ENCODE measurements around the gene SCN1A.
"Not testable (repeated sequence)": the region's sequence is repeated elsewhere in the genome, so short reads cannot be mapped to it uniquely, and the experiment has no call there.

The SCN1A gene

DNA sequence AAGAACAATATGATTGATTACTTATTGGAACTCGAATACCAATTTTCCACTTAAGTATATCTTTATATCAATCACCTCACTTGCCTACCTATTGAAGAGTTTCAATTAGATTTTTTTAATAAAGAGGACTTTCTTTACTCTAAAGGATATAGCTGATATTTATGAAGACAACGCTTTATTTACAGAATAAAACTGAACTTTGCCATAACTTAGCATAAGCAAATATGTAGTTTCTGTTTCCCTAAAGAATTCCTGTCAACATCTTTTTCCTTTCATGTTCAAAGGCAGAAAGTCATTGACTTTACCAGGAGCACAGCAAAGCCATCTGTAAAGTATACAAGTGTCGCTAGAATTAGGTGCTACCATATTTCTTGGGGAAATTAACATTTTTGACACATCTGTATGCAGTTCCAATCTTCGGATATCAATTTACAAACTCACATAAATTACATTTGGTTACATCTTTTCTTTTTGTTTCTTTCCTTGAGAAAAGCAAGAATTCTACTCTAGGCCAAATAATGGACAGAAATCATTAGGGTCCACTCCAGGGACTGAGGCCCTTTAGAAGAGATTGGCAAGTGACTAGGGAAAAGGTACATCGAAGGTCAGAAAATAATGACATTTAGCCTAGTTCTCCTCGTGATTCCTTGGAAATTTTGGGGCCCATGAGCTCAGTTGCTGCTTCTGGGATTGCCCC lies 7.5 kb upstream of the SCN1A start:
- DNase-seq = no peak

DNA sequence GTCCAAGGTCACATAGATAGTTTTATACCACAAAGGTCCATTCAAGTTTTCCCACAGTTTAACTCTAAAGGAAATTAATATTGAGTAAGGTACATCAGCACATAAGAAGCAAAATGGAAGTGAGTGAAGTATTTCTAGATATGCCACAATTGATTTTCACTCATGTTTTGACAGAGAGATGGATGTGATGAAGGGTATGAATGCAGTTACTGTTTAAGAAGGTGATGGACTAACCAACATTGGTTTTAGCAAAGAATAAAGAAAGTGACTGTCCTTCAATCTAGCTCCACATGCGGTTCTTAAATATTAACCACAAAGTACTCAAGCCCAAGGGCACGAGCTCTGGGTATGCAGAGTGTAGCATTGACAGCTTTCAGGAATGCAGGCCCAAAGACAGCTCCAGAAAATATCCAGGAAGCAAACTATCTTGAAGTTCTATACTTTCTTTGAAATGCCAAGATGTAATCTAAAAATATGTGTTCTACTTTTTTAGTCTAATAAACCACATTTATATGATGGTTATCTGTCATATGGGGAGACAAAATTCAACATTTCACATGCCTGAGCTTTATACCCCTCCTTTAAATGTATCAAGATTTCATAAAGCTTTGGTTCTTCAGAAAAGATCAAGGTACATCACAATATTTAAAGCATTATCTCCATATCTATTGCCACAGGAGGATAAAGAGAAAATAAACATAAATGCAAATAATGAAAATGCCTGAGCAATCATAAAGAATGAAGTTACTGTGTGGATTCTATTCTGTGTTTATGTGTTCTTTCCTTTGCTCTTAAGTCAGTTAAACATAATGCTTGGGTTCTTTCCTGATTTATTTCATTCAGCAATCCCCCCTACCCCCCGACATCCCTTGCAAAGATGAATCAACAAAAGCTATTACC lies 6.7 kb upstream of the SCN1A start:
- DNase-seq = no peak

DNA sequence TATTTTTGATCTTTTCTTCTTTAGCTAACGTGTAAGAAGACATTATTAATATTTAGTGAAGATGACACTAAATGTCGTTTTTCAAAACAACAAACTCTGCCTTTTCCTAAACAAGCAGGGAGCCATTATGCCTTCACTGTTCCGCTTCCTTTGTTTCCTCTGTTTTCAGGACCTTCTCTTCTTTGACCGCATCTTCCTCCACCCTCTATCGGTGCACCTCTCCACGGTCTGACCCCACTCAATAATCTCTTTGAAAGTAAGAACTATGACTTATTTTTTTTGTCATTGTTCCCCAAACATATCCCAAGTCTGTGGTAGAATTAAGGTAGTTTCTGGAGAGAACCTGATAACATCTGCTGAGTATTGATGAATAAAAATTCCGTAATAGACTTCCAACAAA lies 5.8 kb upstream of the SCN1A start:
- no peak for DNase-seq

DNA sequence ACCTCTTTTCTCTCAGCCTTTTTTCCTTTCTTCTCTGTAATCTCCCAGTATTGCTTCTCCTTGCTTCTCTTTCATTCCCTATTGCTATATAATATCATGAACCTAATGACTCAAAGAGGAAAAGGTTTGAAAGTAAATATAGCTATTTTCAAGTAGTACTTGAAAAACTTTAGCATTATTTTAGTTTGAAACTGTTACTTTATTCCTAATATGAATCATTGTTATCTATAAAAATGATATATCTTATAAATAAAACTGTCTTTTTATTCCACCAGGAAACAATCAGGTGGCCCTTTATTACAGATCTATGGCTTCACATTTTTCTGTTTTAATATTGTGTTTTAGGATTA lies 311 bp upstream of the SCN1A start:
- DNase-seq = no peak

DNA sequence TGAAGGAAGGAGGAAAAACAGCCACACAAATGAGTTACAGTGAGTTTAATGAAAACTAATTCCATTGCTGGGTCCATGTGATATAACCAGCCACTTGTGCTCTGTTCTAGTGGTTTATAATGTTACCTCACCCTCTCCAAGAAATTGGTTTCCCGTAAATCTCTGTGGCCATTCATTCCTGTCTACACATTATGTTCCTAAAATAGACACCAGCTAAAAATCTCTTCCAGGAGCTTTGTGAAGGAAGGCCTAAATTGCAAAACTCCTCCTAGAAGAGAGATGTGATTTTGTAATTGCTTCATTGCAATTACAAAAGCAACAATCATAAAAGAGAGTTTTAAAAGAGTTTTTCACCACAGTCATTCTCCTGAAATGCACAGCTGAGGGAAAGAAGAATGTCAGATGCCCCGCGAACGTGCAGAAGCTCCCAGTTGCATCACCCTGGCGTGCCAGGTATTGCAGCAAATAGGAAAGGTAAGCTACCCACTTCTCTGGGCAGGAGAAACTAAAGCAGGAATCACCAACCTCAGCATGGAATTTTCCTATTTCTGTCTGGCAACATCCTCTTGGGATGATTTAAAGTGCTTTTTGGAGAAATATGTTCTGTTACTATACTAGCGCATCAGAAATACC lies 1.7 kb downstream of the SCN1A start:
- DNase-seq = no peak

DNA sequence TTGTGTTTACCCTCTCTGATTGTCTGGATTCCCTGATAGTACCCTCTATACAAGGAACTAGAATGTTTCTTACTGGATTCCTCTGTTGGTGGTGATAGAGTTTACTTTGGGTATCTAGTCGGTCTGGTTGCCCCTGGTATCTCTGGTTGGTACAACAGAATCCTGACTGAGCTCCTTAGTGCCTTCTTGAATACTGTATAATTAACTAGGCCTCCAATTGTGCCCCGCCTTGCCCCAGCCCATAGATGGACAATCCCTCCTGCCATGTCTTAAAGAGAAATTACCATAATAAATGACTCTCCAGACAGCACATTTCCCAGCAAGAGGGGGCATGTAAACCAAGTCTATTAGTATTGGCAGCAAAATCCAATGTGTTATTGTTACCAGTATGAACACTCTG lies 2.3 kb downstream of the SCN1A start:
- DNase-seq = no peak

DNA sequence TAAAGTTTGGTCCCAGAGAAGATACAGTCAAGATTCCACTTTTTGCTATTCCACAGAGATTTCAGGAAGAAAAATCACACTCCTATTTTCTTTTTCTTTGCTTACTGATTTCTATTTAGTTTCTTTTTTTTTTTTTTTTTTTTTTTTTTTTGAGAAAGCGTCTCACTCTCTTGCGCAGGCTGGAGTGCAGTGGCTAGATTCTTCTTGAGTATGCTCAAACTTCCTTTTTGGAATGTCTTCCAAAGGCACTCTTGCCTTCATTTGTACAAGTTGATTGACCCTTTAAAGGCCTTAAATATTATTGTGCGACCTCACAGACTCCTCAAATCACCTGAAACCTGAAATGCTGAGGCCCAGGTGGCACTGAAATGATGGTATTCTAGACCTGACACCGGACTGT lies 9.6 kb downstream of the SCN1A start:
- DNase-seq = no peak

DNA sequence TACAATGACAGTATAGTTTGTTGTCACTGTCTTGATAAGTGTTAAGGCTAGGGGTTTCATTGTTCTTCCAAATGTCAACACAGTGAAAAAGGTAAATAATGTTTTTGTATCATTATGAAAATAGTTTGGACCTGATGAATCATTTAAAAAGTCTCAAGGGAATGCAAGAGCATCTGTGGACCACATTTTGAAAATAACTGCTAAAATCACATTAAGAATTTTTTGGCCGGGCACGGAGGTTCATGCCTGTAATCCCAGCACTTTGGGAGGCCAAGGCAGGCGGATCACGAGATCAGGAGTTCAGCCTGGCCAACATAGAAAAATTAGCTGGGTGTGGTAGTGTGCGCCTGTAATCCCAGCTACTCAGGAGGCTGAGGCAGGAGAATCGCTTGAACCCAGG lies 10.3 kb downstream of the SCN1A start:
- no peak for DNase-seq

DNA sequence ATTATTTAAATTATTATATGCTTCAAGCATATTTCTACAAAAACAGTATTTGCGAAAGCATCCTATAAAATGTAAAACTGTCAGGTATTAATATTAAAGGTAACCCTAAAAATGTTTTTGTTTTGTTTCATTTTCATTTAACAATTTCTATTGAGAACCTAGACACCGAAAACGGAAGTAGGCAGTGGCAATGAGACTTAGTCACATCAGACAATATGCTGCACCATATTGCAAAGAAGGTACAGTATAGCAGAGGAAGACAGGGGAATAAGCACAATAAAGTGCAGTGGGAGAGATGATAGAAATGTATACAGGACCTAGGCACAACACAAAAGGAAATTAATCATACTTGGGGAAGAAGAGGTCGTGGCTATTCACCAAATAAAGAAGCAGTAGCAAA lies 12.2 kb downstream of the SCN1A start:
- no peak for DNase-seq

DNA sequence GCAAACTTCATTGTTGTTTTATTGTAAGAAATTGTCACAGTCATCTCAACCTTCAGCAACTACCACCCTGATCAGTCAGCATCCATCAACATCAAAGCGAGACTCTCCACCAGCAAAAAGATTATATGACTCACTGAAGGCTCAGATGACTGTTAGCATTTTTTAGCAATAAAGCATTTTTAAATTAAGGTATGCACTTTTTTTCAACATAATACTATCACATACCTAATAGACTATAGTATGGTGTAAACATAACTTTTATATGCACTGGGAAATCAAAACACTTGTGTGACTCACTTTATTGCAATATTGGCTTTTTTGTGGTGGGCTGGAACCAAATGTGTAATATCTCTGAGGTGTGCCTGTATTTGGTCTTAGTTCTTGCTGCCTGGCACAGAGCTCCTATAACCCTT lies 15.6 kb downstream of the SCN1A start:
- no peak for DNase-seq

DNA sequence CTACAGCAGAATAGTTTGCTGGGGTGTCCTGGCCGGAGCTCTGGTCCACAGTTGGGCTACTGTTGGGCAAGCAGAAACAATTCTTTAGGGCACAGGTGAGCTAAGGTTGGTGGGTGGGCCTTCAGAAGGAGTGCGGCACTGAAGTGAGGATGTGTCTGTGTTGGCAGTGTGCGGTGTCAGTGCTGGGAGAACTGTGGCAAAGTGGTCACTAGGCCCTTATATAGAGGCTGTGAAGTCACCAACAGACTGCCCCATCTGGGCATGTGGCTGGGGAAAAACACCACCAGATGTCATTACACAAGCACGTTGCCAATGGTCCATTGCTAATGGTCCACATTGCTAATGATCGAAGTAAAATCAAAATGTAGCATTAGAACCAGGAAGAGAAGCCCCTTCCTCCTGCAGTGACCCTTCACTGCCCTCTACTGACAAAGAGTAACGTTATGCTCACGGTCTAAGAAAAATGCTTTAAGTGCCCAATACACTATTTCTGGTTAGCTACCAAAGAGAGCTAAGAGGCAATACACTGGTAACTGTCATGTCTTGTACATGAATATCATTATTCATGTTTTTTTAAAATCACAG lies 21.3 kb downstream of the SCN1A start:
- DNase-seq = peak in 1 of 2 experiments; percentile 31

DNA sequence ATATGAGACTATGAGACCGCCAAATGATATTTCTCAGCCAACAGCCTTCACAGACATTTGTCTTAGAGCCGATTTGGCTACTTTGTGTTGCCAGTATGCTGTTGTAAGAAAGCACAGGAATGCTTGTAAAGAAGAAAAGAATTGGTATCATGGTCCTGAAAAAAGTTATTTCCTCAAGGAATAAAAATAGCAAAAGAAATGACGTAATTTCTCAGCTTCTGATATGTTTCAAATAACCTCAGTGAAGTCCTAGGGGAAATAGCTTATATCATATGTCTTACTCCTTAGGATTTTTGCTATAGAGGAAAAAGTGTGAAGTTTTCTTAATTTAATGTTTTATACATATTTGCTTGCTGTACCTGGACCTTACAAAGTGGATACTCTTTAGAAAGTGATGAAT lies 23.0 kb downstream of the SCN1A start:
- DNase-seq = no peak

DNA sequence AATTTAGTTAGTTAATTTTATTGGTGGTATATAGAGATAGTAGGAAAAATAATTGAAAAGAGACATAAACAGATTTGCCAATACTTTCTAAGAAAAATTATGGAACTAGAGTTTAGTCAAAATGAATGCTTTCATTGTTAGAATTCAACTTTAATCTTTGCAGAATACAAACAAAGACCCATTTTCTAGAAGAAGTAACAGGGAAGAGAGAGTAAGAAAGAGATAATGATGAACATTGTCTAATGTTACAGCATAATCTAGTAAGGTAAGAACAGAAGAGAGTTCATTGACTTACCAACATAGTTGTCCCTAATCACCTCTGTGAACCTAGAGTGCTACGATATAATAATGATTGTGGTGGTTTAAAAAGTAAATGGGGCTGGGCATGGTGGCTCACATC lies 23.7 kb downstream of the SCN1A start:
- DNase-seq = no peak

DNA sequence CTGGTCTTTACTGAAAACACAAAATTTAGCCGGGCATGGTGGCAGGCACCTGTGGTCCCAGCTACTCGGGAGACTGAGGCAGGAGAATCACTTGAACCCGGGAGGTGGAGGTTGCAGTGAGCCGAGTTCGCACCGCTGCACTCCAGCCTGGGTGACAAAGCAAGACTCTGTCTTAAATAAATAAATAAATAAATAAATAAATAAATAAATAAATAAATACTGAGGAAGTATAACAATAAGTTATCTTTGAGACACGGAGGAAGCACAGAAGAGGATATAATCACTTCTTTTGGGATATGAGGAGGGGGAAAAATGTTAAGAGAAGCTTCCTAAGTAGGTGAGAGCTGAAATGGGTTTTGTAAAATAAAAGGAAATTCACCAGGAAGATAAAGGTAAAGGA lies 24.5 kb downstream of the SCN1A start:
- DNase-seq = not testable (repeated sequence)

DNA sequence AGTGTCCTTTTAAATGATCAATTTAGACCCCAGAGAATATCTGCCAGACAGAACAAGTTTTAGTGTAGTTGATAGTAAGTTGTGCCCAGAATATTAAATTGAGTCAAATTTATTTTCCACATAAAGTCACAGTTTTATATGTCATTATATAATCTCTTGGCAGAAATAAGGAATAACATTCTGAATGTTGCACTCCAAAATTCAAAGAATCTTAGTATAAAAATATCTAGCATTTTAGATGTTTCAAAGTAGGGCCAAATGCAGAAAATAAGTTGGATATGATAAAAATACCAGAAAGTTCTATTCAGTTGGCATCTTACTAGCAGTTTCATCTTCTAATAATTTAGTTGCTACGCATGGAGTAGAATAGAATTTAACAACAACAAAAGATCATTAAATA lies 33.5 kb downstream of the SCN1A start:
- DNase-seq = no peak

DNA sequence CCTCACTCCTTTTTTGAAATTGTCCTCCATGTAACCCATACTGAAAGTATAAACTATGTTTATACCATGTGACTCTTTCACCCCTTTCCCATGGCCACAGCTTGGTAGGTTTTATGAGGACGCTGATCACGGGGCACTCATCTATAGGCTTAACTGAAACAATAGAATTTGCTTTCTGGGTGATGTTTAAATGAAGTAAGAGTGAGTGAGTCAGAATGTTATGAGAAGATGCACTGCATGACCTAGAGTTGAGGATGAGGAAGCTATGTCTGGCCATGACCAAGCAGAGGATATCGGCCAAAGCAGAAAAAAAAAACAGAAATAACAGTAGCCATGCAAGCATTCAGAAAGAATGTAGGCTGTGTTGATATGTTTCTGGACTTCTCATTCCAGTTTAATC lies 34.9 kb downstream of the SCN1A start:
- DNase-seq = no peak

DNA sequence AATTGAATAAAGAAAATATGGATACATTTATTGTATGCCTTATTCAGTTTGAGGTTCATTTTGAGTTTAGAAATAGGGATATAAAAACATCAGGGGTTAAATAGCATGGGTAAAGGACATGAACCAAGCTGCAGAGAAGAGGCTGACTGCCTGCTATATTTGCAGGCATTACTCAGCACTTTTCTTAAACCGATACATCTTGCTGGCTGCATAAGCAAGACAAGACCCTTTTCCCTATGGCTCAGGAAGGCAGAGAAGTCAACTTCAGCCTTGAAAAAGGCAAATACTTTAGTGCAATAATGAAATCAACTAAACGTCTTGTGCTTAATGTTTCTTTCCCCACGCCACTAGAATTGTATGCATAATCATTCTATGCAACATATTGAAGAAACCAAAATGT lies 36.4 kb downstream of the SCN1A start:
- DNase-seq = no peak

DNA sequence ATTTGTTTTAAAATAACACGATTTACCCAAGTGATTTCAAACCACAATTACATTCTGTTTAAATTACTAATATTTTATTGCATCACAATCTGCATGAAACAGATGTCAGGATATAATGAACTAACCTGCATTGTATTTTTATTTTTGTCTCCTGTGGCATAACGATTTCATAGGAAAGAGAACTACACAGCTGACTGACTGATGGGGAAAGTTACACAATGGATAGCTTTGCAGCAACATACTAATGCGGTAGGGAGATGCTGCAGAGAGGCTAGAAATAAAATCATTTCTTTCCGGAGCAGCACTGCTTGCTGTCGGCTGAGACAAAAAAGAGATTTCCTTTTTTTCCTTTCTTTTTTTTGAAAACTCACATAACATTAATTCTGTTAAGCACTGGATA lies 36.9 kb downstream of the SCN1A start:
- no peak for DNase-seq

DNA sequence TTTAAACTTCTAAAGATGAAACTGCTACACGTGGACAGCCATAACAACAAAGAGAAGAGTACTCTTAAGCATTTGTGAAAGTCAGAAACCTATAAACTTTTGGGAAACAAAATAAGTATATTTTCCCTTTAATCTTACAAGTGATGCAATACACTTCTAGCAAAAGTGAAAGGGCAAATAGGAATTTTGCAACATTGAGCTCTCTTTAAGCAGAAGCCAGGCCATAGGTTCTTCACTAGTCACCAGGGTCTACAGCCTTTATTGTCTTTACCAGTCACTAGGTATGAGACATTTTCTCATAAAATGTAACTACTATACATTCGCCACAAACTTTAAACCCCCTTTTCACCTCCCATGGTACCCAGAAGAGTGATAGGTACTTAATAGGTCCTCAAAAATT lies 37.5 kb downstream of the SCN1A start:
- DNase-seq = no peak

DNA sequence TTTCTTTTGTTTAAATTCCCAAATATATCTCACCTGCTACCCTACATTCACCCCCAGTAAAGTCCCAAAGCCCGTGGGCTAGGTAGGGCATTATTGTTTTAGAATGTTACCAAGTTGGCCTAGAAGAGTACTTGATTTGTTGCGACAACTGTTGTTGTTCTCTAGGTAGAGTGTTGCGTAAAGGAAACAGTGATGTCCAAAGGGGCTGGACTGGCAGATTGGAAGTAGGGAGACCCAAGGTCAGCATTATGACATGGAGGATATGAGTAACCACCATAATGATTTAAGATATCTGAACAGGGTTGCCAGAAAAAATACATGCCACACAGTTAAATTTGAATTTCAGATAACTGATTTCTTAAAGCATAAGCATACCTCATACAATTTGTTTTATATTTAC lies 39.2 kb downstream of the SCN1A start:
- DNase-seq = no peak

DNA sequence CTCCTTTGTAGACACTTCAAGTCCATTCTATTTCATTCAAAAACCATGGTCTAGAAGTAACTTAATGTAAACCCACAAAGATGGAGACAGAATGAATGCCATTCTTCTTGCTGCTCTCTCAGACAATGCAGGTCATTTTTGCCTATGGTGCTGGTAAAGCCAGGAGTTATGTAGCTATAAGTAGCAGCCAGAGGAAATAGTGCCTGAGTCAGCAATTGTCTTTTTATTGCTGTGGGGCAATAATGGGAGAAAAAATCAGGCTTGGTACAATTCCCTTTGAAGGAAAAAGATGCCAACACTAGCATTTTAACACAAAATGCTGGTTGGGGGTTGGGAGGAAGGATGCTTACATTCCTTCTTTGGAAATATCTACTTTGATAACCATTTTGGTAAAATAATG lies 43.5 kb downstream of the SCN1A start:
- DNase-seq = no peak

DNA sequence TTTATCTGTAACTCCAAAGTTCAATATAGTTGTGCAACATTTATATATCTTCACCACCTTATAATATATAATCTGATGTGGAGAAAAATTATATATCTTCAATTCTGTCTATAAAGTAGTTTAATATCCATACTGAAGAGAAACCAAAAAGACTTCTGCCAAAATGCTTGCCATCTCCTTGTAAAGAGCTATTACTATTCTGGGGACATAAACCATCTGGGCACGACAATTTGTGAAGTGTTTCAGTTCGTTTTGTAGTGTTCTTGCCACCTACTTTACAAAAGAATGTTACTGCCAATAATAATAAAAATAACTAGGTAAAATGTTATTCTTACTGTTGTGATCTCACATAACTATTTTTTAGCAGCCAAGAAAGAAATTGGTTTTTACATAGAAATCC lies 45.1 kb downstream of the SCN1A start:
- DNase-seq = no peak

DNA sequence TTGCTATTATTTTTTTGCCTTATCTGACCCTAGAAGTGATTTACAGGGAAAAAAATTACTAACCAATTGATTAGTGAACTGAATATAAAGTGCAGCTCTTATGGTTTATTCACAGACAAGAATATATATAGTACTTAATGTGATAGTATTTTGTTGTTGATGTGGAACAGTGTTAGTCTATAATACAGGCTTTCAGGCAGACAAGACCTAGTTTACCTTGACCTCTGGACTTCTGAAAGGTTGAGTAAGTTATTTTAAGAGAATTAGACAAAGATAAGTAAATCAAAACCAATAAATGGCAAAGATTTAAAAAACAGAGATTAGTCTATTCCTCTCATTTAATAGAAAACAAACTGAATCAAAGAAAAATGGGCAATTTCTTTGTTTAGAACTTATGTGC lies 46.0 kb downstream of the SCN1A start:
- DNase-seq = no peak

DNA sequence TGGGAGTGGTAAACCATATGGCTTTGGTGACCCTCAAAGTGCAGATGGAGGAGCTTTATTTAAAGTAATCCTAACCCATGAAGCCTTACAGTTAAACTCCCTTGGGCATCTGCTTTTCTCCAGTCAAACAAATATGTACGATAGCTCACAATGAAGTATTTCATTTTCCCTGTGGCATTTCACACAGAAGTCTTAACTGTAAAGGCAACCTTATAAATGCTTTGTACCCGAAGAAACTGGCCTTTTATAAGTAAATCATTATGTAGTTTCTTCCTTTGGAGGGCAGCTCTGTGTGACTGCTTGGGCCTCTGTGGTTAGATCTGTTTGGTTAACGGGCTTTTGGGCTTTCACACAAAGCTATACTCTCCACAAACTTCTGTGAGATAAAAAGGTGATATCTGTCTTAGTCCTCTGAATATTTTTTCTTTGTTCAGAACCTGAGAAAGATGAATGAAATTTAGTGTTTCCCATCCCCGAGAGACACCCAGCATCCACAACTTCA lies 46.6 kb downstream of the SCN1A start:
- DNase-seq = no peak
